Kidney capillary endothelial cell (primary cell): ENCODE measurements around the gene FBH1.
"Not testable (repeated sequence)": the region's sequence is repeated elsewhere in the genome, so short reads cannot be mapped to it uniquely, and the experiment has no call there.

ENCODE experiments used
- DNase-seq: peaks from one replicate; pipeline ENCODE4 v3.0.0-alpha.2; 2018; ENCODE audit warnings: low spot score

FBH1 gene

GRCh38 chr10:5889624-5890451 is at the start of gene FBH1, which contains the start of gene ANKRD16:
TSS of gene FBH1 (plus strand) at chr10:5890243. CDS start at chr10:5890346, 103 bp downstream.
TSS of gene ANKRD16 (minus strand) at chr10:5889893. CDS start at chr10:5889354, 539 bp downstream.
- peak; percentile 97 for DNase-seq

DNA sequence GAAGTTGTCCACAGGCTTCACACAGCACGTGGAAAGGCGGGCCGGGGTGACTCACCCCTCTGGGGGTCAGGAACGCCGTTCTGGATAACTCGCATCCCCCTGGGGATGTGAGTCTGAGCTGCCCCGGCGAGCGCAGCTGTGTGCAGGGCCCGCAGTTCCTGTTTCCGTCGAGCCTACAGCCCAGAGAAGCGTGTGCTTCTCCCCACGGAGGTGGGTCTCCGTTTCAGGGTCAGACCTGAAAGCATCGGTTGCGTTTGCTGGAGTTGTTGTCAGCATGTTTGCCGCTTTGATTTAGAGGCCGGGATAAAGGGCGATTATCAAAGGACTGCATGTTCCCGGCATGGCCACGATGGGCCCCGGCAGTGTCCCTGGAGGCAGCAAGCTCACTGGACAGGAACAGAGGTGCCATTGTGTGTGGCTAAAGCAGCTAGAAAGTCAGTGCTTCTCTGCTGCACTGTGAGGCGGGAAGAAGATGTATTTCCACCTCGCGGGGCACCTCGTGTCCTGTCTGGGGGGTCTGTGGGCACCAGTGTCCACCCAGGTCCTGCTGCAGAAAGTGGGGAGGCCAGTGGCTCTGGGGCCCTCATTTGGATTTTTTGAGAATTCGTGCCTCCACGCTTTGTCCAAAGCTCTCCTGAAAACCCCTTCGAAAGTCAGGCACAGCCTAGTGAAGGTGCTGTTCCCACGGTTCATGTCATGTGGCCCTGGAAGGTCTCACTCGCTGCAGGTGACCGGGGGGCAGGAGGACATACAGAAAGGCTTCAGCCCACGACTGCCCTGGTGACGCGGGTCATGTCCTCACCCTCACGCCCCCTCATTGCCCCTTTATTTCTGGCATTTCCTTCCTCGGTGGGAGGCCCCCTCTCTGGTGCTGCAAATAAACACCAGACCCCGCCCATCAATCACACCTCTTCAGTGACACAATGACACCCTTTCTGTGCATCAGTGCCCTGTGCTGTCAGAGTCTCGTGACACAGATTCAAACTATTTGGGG is 49.4 kb upstream of the FBH1 start:
- peak; percentile 53 for DNase-seq

DNA sequence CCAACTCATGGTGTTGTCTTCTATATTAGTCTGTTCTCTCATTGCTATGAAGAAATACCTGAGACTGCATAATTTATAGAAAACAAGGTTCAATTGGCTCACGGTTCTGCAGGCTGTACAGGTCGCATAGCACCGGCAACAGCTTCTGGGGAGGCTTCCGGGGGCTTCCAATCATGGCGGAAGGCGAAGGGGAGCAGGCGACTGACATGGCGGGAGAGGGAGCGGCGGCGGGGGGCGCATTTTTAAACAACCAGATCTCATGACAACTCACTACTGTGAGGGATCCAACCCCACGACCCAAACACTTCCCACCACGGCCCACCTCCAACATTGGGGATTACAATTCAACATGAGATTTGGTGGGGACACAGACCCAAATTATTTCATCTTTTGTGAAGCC is 48.1 kb upstream of the FBH1 start:
- DNase-seq, result no peak

- DNase-seq, result no peak
These were observed 46.2 kb upstream of the FBH1 start for GRCh38 chr10:5843686-5844344.

GRCh38 chr10:5844345-5845055 is 45.5 kb upstream of the FBH1 start:
- DNase-seq, result no peak

GRCh38 chr10:5846667-5847066 is 43.4 kb upstream of the FBH1 start:
- not testable (repeated sequence) for DNase-seq

GRCh38 chr10:5854131-5854475 is 35.9 kb upstream of the FBH1 start:
- DNase-seq, result no peak

DNA sequence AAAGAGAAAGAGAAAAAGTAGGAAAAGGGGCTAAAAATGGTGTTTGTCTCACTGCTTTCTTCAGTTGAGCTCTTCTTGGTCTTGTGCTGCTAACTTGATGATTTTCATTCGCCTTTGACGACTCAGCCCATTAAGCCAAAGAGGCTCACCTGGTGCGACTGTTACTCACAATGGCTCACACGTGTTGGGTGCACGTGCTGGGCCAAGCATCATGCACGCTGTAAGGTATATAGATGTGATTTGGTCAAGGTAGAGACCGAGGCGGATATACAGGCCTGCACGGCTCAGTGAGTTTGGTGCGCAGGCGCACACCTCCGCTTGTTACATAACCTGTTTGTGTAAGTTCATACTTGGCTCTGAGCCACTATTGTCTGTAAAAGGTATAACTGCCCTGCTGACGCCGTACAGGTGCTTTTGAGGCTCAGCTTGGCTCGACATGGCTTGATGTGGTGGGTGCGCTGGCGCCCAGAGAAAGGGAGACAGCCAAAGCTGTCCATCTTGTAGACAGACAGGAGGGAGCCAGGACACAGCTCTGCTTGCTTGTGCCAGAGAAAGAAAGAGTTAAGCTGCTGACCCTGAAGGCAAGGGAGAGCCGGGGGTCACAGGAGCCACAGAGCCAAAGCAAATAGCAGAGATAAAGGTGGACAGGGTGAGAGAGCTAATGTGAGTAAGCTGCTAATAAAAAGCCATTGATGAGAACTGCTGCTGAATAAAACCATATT is 33.9 kb upstream of the FBH1 start:
- no peak for DNase-seq

DNA sequence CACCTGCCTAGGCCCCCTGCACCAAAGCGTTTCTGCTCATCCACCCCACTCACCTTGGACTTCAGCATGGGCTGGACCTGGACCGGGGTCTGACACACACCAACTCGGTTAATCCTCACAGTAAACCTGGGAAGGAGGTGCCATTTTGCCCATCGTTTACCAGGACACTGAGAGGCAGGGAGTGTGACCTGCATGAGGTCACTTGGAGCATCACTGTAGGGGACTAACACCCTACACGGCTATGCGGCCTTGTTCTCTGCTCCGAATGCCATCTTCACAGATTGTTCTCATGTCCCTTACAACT is 33.4 kb upstream of the FBH1 start:
- no peak for DNase-seq

DNA sequence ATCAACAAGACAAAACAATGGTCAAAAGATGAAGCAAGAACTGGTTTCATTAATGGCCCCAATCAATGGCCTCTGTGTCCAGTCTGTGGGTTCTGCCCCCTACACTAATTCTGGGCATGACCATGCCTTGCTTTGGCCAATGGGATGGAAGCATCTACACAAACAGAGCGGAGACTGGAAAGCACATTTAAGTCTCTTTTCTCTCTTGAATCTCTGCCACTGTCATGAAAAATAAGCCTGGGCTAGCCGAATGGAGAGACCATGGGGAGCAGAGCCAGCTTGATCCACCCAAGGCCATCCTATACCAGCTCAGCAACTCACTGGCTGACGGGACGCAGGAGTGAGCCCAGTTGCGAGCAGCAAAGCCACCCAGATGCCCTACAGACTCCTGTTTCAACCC is 31.2 kb upstream of the FBH1 start:
- no peak for DNase-seq

DNA sequence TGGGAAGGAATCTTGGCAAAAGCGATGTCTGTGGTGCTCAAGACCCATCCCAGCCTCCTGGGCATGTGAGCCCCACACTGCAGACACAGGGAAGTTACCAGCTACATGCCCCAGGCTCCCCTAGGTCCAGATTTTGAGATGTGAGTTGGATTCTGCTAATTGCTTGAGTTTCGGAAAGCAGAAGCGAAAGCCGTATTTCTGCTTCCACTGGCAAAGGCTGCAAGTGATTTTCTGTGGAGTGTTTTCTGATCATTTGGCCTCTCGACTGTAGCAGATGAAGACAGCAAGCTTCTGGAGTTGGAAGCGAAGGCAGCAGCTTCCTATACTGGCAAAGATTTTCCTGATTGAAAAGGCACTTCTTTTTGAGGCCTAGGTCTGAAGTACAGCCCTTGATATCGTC is 30.0 kb upstream of the FBH1 start:
- DNase-seq, result no peak

- DNase-seq, result no peak
These were observed 27.6 kb upstream of the FBH1 start for GRCh38 chr10:5862360-5862961.

GRCh38 chr10:5862981-5863685 is 26.9 kb upstream of the FBH1 start:
- not testable (repeated sequence) for DNase-seq

DNA sequence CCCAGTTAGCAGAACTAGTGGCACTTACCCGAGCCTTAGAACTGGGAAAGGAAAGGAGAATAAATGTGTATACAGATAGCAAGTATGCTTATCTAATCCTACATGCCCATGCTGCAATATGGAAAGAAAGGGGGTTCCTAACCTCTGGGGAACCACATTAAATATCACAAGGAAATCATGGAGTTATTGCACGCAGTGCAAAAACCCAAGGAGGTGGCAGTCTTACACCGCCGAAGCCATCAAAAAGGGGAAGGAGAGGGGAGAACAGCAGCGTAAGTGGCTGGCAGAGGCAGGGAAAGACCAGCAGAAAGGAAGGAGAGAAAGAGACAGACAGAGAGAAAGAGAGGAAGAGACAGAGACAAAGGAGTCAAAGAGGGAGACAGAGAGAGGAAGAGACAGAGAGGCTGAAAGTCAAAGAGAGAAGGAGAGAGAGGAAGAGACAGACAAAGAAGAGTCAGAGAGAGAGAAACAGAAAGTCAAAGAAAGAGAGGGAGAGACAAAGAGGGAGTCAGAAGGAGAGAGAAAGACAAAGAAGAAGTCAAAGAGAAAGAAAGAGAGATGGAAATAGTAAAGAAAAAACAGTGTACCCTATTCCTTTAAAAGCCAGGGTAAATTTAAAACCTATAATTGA is 23.5 kb upstream of the FBH1 start:
- DNase-seq, result not testable (repeated sequence)

GRCh38 chr10:5867091-5867615 is 22.9 kb upstream of the FBH1 start:
- not testable (repeated sequence) for DNase-seq

- DNase-seq, result not testable (repeated sequence)
These were observed 21.7 kb upstream of the FBH1 start for GRCh38 chr10:5868383-5868782.

DNA sequence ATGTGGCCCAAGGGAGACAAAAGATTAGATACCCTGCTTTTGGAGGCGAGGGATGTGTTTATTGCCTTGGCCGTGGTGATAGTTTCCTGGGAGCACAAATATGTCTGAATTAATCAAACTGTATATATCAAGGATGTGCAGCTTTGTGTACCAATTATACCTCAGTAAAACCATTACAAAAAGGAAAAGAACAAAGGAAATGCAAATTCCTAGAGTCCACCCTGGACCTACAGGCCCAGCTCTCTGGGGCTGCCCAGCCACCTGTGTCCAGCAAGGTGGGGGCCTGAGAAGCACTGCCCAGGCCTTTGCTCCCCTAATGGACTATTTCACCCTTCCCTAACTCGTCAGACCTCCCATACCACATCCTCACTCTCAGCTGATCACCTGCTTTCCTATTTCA is 20.9 kb upstream of the FBH1 start:
- DNase-seq, result no peak

DNA sequence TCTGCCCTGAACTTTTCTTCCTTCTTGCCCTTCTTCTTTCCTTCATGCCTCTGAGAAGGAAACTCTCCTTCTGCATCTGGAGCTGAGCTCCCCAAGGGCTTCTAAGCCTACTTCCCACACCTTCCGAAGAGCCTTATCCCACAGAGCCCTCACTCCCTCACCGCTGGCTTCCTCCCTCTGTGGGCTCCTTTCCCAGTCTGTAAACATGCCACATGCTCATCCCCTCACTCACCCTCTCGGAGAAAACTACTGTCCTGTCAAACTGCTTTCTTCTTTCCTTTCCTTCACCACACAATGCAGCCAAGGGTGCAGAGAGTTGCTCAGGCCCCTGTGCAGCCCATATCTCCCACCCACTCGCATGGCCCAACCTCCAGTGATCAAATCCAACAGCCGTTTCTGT is 18.4 kb upstream of the FBH1 start:
- no peak for DNase-seq

GRCh38 chr10:5873515-5873995 is 16.5 kb upstream of the FBH1 start:
- peak; percentile 50 for DNase-seq
